AG09309 (cell line): ENCODE results near the gene ZNF600.
"Not testable (repeated sequence)": the region's sequence is repeated elsewhere in the genome, so short reads cannot be mapped to it uniquely, and the experiment has no call there.

Source experiments
- DNase-seq: peaks from one replicate; pipeline ENCODE4 v3.0.0-alpha.2; 2010; ENCODE audit warnings: low read depth
- H3K4me3 ChIP-seq: 2 replicates; pipeline ENCODE4 v1.5.1; 2011; ENCODE audit warnings: mild to moderate bottlenecking, low read depth, low read length, moderate library complexity; ENCODE audit not compliant: control insufficient read depth
- TF ChIP-seq, protein P1 (sequence below): IDR thresholded peaks from 2 replicates; pipeline ENCODE4 v1.5.1; 2011; ENCODE audit warnings: mild to moderate bottlenecking, low read depth, low read length, inconsistent platforms; ENCODE audit not compliant: insufficient read depth, control insufficient read depth; ENCODE audit errors: missing control alignments

Gene ZNF600

DNA sequence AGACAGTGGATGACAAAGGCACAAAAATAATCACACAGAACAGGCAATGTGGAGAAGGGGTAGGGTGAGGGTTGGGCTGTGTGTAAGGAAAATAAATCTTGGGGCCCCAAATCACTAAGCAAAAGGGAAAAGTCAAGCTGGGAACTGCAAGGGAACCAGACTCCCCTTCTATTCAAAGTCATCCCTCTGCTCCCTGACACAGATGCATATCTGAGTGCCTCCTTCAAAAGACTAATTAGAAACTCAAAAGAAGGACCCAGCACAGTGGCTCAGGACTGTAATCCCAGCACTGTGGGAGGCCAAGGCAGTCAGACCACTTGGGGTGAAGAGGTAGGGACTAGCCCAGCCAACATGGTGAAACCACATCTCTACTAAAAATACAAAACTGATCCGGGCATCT is 70.1 kb downstream of the ZNF600 start:
- TF ChIP-seq, protein P1, sequence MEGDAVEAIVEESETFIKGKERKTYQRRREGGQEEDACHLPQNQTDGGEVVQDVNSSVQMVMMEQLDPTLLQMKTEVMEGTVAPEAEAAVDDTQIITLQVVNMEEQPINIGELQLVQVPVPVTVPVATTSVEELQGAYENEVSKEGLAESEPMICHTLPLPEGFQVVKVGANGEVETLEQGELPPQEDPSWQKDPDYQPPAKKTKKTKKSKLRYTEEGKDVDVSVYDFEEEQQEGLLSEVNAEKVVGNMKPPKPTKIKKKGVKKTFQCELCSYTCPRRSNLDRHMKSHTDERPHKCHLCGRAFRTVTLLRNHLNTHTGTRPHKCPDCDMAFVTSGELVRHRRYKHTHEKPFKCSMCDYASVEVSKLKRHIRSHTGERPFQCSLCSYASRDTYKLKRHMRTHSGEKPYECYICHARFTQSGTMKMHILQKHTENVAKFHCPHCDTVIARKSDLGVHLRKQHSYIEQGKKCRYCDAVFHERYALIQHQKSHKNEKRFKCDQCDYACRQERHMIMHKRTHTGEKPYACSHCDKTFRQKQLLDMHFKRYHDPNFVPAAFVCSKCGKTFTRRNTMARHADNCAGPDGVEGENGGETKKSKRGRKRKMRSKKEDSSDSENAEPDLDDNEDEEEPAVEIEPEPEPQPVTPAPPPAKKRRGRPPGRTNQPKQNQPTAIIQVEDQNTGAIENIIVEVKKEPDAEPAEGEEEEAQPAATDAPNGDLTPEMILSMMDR, result no peak
- no peak overlapping the region for H3K4me3 ChIP-seq
- no peak for DNase-seq

DNA sequence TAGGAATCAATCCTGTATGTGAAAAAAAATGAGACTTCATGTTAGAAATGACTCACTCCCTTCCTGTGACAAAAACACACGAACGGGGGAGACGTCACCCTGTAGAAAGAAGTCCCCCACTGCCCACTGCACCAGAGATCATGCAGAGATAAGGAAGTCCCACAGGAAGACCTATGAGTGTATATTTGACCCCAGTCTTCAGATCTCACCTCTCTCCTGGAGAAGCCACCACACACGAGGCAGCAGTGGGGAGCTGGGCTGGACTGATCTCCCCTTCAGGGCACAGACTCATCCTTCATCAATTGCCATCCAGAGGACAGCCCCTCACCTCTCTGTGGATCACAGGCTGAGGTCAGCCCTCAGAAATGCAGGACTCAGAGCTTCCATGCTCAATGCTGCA is 70.7 kb downstream of the ZNF600 start:
- not testable (repeated sequence) for DNase-seq, H3K4me3 ChIP-seq

DNA sequence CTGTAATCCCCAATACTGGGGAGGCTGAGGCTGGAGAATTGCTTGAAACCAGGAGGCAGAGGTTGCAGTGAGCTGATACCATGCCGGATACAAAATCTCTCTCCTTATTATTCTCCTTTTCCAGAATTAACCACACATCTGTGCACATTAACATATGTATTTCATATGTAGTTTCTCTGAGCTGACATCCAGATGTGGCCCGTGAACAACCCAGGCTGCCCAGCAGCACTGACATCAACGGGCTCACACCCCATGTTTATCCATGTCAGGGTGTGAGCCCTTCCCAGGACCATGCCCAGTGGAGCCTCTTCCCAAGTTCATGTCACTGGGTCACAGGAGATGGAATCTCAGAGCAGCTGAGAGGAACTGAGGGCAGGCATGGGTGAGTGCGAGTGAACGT is 71.3 kb downstream of the ZNF600 start:
- not testable (repeated sequence) for H3K4me3 ChIP-seq, DNase-seq
